ENCODE measurements around the gene VIPR2. TPM values are rescaled to one million over a fixed set of nuclear protein-coding genes. Genes with fewer than 3 reads are reported as not detected.

VIPR2 gene
- total RNA-seq, 1 donor from 2014 or later: not detected

- no peak for DNase-seq
Observed at GRCh38 chr7:158979635-158980351, 164.9 kb downstream of the VIPR2 start.

DNA sequence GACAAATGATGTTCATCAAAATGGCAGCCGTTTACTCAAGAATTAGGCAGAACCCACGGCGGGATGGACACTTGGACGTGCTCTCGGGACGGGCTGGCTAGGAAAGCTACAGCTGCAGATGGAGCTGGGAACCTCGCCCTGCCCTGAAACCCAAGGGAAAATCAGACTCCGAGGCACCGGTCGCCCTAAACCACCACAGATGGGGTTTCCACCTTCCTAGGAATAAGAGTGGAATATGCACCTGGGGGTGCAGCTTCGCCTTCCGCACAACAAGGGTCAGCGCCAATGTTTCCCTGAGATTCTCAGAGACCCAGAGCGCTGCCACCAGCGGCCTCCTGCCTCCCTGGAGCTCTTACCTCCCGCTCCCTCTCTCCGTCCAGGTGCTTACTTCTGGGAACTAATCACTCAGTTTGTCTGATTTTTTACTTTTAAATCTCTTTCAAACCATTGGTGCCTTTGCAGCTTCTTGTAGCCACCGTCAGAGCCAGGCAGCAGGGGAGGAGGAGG lies 165.6 kb downstream of the VIPR2 start:
- DNase-seq: no peak

All from dermis blood vessel endothelial cell (primary cell).